H1 (cell line): ENCODE measurements around the gene CHAD. TPM values are rescaled to one million over a fixed set of nuclear protein-coding genes. Genes with fewer than 3 reads are reported as not detected.

ENCODE experiments used
- CREB1 ChIP-seq: IDR thresholded peaks from 2 replicates; pipeline ENCODE4 v1.6.1; 2012; ENCODE audit warnings: inconsistent platforms
- polyA plus RNA-seq, 7 experiments: library from polyadenylated mRNA; depleted of rRNA in 3 of 7; stranded (reverse) in 5 of 7; unstranded in 2 of 7; fragments of >200 nt in 5 of 7; fragments of 200-250 nt in 2 of 7; gene quantifications; 1 replicate in 5 of 7; 2 replicates in 1 of 7; 4 replicates in 1 of 7; pipeline versions ENCODE4 v1.2.1 to v1.2.3, GENCODE V29; 2011 to 2013; ENCODE audit warnings: missing spikeins in 2 of 7, mixed read lengths in 2 of 7
- total RNA-seq: library from RNA; stranded (reverse); fragmentation: NEBNext Ultra II Directional; extraction: Animal tissue kit (Norgen Biotek cat#: 25700); gene quantifications from 2 replicates; pipeline ENCODE4 v1.2.1, GENCODE V29; 2021
- TF ChIP-seq, protein P1 (sequence below), 3 experiments: IDR thresholded peaks; 1 replicate in 2 of 3; 2 replicates in 1 of 3; pipeline versions ENCODE4 v1.5.1 to v1.6.1; 2011; ENCODE audit warnings: low read length in 3 of 3, mild to moderate bottlenecking in 3 of 3, inconsistent platforms in 2 of 3, low read depth in 1 of 3, moderate library complexity in 1 of 3; ENCODE audit not compliant: insufficient read depth in 1 of 3; ENCODE audit errors: control extremely low read depth in 1 of 3

Gene CHAD
- total and polyA plus RNA-seq, 2 of the 8 experiments (the other 6 are each of a cell fraction or from before 2014, with no cell fraction given), result 0.03 TPM; not detected in 1

DNA sequence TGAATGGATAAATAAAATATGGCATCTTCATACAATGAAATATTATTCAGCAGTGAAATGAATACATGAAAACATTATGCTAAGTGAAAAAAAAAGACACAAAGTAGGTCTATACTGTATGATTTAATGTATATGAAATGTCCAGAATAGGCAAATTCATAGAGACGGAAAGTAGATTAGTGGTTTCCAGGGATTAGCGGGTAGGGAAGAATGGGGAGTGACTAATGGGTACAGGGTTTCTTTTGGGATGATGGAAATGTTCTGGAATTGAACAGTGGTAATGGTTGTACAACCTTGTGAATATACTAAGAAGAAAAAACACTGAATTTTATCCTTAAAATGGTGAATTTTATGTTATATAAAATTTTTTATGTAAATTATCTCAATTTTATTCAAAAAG is 31.0 kb upstream of the CHAD start (continued):
- TF ChIP-seq, protein P1, sequence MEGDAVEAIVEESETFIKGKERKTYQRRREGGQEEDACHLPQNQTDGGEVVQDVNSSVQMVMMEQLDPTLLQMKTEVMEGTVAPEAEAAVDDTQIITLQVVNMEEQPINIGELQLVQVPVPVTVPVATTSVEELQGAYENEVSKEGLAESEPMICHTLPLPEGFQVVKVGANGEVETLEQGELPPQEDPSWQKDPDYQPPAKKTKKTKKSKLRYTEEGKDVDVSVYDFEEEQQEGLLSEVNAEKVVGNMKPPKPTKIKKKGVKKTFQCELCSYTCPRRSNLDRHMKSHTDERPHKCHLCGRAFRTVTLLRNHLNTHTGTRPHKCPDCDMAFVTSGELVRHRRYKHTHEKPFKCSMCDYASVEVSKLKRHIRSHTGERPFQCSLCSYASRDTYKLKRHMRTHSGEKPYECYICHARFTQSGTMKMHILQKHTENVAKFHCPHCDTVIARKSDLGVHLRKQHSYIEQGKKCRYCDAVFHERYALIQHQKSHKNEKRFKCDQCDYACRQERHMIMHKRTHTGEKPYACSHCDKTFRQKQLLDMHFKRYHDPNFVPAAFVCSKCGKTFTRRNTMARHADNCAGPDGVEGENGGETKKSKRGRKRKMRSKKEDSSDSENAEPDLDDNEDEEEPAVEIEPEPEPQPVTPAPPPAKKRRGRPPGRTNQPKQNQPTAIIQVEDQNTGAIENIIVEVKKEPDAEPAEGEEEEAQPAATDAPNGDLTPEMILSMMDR (IDR thresholded peaks at IDR 0.05; ENCODE audit: control extremely low read depth in 1 of 3, insufficient read depth in 1 of 3, low read depth in 1 of 3, low read length in 3 of 3), result no peak
- TF ChIP-seq CREB1, result no peak
